HG03175 (cell line): ENCODE results near the gene MLLT10.
"Not testable (repeated sequence)": the region's sequence is repeated elsewhere in the genome, so short reads cannot be mapped to it uniquely, and the experiment has no call there.

ENCODE experiments used
- ATAC-seq: cut with Tn5 transposase; IDR thresholded peaks from one replicate; pipeline ENCODE4 v1.9.1; 2021; ENCODE audit warnings: mild to moderate bottlenecking, moderate library complexity; ENCODE audit not compliant: unreplicated experiment

MLLT10 gene

DNA sequence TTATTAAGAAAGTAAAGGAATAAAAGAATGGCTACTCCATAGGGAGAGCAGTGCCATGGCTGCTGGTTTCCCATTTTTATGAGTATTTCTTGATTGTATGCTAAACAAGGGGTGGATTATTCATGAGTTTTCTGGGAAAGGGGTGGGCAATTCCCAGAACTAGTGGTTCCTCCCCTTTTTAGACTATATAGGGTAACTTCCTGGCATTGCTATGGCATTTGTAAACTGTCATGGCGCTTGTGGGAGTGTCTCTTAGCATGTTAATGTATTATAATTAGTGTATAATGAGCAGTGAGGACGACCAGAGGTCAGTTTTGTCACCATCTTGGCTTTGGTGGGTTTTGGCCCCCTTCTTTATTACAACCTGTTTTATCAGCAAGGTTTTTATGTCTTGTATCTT is 40.5 kb downstream of the MLLT10 start:
- not testable (repeated sequence) for ATAC-seq

DNA sequence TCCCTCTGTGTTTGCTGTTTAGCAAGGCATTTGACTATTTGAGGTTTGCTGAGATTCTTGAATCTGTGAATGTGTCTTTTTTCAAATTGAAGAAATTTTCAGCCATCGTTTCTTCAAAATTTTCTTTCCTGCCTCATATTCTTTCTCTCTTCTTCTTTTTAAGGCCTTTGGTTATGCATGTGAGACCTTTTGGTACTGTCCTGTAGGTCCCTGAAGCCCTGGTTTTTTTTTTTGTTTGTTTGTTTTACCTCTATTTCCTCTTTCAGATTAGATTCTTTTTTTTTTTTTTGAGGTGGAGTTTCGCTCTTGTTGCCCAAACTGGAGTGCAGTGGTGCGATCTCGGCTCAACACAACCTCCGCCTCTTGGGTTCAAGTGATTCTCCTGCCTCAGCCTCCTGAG is 45.3 kb downstream of the MLLT10 start:
- ATAC-seq = no peak

DNA sequence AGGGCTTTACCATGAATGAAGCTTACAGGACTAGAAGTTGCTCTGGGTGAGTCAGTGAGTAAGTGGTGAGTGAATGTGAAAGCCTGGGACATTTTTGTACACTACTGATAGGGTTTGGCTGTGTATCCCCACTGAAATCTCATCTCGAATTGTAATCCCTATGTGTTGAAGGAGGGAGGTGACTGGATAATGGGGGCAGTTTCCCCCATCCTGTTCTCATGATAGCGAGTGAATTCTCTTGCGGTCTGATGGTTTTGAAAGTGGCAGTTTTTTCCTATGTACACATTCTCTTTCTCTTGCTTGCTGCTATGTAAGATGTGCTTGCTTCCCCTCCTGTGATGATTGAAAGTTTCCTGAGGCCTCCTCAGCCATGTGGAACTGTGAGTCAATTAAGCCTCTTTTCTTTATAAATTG is 47.4 kb downstream of the MLLT10 start:
- ATAC-seq = peak; percentile 66

DNA sequence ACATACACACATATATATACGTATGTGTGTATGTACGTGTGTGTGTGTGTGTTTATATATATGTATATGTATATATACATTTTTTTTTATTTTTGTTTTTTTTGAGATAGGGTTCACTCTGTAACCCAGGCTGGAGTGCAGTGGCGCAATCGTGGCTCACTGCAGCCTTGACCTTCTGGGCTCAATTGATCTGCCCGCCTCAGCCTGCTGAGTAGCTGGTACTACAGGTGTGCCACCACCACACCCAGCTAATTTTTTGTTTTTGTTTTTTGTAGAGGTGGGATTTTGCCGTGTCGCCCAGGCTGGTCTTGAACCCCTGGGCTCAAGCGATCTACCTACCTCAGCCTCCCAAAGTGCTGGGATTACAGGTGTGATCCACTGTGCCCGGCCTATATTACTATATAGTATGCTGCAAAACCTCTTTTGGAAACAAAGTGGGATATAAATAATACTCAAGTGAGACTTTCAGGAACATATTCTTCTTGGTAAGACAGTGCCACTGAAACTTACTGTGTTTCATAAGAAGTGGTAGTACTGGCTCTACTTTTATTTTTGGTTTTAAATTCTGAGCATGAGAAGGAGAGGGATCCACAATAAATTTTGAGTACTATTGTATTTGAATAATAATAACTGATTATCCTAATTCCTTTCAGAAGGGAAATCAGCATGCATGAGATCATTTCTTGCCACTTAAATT is 51.0 kb downstream of the MLLT10 start:
- ATAC-seq = no peak

DNA sequence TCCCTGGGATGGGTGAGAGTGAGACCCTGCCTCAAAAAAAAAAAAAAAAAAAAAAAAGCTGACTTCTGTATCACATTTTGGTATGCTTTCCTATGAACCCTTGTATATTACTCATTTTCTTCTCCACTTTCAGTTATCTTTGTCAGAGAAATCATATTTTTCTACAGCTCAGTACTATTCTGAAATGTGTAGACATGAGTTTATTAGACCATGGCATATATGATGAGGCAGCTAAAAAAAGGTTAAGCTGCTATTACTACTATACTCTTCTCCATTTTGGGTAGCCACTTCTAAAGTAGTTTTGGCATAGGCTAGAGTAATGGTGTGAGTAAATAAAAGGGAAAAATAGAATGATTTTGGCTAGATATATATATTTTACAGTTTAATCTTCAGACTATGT is 53.4 kb downstream of the MLLT10 start:
- no peak for ATAC-seq

DNA sequence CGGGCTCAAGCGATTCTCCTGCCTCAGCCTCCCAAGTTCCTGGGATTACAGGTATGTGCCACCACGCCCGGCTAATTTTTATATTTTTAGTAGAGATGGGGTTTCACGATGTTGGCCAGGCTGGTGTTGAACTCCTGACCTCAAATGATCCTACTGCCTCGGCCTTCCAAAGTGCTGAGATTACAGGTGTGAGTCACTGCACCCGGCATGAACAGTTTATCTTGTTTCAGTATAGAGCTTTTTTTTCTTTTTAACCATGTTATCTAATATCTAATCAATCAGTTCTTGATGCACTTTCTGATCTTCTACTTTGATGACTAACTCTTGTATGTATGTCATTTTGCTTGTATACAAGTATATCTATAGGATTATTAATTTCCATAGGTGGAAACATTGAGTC is 54.1 kb downstream of the MLLT10 start:
- not testable (repeated sequence) for ATAC-seq

DNA sequence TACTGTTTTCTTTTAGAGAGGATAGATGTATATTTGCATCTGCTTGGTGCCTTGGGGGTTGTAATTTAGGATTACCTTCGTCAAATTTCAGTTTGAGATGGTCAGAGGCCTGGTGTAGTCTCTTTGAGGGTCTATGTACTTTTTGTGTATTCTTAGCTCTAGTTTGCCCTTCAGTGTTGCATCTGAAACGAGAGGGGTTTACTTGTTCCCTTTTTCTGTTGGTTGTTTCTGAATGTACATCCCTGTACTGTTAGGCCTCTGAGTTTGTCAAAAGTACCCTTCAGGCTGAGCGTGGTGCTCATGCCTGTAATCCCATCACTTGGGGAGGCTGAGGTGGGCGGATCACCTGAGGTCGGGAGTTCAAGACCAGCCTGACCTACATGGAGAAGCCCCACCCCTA is 60.0 kb downstream of the MLLT10 start:
- ATAC-seq = no peak

DNA sequence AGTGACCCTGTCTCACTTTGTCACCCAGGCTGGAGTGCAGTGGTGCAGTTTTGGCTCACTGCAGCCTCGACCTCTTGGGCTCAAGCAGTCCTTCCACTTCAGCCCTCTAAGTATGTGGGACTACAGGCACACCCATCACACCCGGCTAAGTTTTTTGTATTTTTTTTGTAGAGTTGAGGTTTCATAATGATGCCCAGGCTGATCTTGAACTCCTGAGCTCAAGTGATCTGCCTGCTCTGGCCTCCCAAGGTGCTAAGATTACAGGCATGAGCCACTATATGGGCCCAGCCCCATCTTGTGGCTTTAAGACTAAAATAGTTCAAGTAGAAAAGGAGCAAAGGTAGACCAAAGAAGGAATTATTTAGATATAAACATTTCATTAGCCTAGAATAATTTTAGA is 65.5 kb downstream of the MLLT10 start:
- no peak for ATAC-seq

DNA sequence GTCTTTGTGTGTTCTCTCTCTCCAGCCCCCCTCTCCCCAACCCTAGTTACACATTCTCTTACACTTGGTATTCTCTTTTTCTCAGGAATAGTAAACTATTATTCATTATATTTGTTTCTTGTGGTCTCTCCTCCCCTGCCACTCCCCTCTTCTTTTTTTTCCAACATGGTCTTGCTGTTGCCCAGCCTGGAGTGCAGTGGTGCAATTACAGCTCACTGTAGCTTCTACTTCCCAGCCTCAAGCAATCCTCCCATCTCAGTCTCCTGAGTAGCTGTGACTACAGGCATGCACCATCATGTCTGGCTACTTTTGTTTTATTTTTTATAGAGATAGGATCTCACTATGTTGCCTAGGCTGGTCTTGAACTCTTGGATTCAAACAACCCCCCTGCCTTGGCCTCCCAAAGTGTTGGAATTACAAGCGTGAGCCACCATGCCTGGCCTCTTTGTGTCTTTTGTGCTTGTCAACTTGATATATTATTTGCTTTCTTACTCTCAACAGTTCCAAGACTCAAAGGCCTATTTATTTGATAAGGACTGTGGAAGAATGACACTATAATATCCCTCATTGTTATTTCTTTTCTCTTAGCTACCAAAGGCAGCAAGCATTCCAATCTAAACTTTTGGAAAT is 66.9 kb downstream of the MLLT10 start:
- ATAC-seq = no peak

DNA sequence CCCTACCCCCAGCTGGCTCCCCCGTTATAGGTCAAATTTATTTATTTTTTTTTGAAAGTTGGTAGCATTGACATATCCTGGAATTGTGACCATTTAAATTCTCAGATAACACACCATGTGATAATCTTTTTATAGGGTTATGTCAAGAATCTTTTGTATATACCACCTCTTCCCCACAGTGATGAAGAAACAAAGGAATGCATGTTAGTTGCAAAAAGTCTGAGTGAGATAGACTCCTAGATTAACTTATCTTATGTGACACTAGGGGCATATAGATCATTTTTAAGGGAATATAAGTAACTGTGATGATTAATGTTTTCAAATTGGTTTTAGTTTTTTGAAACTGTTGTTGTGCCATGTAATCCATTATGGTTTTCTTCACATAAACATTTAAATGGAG is 68.3 kb downstream of the MLLT10 start:
- ATAC-seq = no peak

DNA sequence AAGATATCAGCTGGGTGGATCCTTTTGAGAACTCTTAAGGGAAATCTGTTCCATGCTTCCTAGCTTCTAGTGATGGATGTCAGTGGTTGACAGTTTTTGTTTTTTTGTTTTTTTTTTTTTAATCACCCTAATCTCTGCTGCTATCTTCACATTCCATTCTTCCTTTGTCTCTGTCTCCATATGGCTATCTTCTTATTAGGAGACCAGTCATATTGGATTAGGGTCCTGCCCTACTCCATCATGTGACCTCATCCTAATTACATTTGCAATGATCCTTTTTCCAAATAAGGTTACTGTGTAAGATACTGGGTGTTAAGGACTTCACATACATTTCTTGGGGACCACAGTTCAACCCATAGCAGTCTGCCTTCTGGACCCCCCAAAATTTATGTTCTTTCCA is 69.7 kb downstream of the MLLT10 start:
- no peak for ATAC-seq

DNA sequence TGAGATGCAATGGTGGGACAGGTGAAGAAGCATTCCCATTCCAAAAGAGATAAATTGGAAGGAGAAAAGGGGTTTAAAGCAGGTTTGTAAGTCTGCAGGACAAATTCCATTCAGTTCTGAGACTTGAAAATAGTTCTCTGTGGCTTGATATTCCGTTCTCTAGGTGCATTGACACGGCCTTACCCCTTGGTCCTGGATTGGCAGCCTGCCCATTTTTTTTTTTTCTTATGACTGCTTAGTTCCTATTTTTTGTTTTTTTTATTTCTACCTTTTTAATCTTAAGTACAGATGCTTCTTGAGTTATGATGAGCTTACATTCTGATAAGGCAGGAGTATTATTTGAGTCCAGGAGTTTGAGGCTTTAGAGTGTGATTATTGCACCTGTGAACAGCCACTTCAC is 70.6 kb downstream of the MLLT10 start:
- no peak for ATAC-seq

DNA sequence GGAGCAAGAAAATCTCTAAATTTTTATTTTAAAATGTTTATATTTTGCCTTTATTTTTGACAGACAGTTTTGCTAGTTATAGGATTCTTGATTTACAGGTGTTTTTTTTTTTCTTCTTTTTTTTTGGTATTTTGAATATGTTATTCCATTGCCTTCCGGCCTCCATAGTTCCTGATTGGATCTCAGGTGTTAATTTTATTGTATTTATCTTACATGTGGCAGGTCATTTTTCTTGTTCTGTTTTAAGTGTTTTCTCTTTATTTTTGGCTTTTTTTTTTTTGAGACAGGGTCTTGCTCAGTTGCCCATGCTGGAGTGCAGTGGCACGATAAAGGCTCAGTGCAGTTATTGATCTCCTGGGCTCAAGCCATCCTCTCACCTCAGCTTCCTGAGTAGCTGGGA is 73.9 kb downstream of the MLLT10 start:
- no peak for ATAC-seq

DNA sequence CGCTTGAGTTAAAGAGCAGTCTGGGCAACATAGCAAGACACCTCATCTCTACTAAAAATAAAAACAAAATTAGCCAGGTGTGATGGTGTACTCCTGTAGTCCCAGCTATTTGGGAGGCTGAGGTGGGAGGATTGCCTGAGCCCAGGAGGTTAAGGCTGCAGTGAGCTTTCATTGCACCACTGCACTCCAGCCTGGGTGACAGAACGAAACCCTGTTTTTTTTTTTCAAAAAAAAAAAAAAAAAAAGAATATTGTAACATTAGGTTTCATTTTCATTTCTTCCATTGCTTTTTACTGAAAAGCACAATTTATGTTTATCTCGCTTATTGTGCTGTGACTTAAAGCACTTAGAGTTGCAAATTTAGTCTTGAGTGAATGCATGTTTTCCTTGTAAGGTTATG is 80.0 kb downstream of the MLLT10 start:
- ATAC-seq = no peak

DNA sequence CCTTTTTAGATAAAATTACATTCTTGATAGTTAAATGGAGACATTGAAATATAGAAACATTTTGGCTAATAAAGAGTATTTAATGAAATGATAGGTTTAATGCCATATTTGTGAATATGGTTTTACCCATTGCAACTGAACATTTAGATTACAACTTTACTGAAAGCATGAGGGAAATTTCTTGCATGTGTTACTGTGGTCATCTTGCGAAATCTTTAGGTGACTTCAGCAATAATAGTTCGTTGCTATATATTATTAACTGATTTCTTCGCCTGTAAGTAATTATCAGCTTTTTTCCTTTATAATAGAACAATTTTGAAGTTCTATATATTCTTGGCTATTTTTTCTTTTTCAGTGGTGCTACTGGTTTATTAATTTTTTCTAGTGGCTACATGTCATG is 83.2 kb downstream of the MLLT10 start:
- ATAC-seq = no peak

DNA sequence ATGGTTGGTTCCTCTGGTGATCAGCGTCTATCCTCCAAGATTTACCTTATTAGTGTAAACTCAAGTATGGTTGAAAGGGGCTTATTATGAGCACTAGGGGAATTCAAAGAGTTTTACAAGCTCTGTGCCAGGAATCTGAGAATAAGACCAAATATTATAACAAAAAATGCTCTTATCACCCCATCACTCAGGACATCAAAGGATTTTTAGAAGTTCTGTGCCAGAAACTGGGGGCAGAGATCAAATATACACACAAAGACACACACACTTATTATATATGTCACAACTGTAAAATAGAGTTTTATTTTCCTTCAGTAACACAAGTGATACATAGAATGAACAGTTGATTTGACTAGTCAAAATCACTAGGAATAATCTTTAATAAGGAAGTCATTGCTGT is 89.3 kb downstream of the MLLT10 start:
- ATAC-seq = no peak

DNA sequence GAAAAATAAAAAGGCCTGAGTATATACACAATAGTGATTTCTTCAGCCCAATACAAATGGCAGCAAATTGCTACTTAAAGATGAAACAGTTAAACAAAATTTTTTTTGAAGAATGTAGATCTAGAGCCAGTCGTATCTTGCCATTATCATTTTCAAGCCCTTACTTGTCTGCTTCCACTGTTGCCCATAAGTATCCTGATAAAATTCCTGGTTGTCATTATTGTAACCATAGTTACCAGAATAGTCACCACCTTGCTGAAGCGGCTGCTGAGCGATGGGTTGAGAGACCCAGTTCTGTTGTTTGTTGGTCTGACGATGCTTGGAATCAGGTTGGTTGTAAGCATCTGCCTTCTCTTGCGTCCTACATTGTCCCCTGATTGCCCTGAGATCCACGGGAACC is 90.4 kb downstream of the MLLT10 start:
- ATAC-seq = not testable (repeated sequence)

DNA sequence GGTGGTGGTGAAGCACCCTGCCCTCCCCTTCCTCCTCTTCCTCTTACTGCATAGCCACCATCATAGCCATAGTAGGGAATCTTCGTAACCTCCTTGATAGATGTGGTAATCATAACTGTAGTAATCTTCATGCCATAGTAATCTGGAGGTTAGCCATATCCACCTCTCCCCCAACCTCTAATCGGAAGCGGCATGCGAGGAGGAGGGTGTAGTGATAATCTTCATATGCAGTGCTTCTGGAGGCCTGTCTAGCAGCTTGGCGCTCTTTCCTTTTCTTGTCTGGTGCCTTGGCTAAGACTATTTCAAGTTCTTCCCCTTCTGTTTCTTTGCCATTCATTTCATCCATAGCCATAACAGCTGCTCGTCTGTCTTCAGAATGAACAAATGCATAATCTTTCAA is 90.9 kb downstream of the MLLT10 start:
- ATAC-seq = no peak

DNA sequence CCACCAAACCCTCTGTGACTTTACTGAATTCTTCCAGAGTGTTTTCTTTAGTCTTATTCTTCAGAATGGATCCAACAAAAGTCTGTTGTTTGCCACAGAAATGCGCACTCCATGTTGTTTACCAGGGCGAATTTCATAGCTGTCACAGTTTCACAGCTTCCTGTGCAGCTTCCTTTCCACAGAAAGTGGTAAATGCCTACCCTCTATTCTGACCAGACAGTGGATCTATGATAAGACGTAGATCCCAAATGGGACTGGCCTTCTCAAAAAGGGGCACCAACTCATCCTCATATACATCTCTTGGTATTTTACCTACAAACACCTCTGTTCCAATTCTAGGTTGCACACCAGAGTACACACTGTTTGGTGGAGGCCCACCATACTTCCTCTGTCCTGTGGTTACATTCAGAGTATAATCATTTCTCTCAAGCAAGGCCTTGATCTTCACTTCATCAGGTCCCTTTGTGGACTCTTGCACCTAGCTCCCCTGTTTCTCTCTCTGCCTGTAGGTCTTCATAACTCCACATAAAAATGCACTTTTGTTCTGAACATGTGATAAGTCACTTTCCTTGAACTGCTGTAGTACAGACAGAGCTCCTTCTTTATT is 91.7 kb downstream of the MLLT10 start:
- no peak for ATAC-seq

DNA sequence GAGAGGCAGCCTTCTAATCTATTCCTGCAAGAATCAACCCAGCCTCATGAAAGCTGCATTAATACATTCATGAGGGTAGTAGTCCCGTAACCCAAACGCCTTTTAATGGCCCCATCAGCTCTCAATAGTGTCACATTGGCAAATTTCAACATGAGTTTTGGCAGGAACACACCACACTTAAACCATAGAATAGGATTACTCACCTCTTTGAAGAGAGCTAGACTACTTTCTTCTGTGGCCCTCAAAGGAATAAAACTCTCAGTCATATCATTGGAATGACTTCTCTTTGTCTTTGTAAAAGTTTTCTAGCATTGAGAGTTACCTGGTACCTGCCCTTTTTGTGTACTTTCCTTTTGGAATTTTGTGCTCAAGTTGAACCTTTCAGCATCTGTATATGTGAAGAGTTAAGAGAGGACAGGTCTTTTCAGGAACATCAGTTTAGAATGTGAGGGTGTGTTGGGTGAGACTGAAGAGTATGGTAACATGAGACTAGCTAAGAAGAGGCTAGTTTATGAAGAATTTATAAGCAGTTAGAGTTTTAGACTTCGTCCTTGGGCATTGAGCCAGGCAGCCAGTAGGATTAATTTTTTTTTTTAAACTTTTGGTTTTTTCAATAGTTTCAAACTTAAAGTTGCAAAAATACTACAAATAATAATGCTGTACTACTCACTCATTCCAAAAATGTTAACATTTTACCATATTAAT is 92.6 kb downstream of the MLLT10 start:
- ATAC-seq = no peak

DNA sequence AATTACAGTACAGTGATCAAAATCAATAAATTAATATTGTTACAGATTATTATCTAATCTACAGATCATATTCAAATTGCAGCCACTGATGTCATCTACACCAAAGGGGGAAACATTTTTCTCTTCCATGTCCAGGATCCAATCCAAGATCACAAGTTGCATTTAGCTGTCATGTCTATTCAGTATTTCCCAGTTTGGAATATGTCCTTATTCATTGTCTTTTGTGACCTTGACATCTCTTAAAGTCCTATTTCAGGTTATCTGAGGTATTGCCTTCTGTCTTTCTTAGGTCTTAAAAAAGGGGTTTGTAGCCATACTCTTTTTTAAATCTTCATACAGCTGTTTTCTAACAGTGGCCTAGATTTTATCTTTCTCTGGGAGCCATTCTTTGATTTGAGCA is 93.3 kb downstream of the MLLT10 start:
- no peak for ATAC-seq

DNA sequence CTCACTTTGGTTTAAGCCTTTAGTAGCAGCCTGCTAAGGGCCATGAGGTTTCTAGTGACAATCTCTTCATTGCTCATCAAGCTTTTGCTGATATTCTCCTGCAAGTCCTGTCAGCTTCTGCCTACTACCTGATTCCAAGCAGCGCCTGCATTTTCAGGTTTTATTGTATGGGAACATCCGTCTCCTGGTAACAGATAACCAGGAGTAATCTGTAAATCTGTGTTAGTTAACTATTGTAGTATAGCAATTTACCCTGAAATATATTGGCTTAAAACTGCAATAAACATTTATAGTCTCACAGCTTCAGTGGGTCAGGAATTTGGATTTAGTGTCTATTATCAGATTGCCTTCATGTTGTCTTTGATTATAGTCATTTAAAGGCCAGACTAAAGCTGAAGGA is 94.0 kb downstream of the MLLT10 start:
- ATAC-seq = no peak
